H1 (cell line): Measurements from ENCODE around the gene ZFAND6. TPM values are rescaled to one million over a fixed set of nuclear protein-coding genes. Genes with fewer than 3 reads are reported as not detected.

Experiments
- BACH1 ChIP-seq: IDR thresholded peaks from 2 replicates; pipeline ENCODE4 v1.6.1; 2012; ENCODE audit warnings: low read length, improper control_type of control experiment
- CHD2 ChIP-seq: IDR thresholded peaks from 2 replicates; pipeline ENCODE4 v1.6.1; 2012; ENCODE audit warnings: low read length, improper control_type of control experiment
- CTBP2 ChIP-seq: IDR thresholded peaks from 2 replicates; pipeline ENCODE4 v1.7.0; 2011; ENCODE audit warnings: borderline replicate concordance, mild to moderate bottlenecking, moderate library complexity, mixed read lengths, low read length; ENCODE audit not compliant: insufficient read depth, insufficient read length
- FOSL1 ChIP-seq: IDR thresholded peaks from 2 replicates; pipeline ENCODE4 v1.6.1; 2011; ENCODE audit warnings: mild to moderate bottlenecking, low read depth, low read length, moderate library complexity; ENCODE audit not compliant: insufficient read depth
- HDAC2 ChIP-seq, 2 experiments: fragments of 300-600 bp in 1 of 2; sonication (generic) in 1 of 2; IDR thresholded peaks; 2 replicates each; pipeline ENCODE4 v1.6.1; 2011 to 2012; ENCODE audit warnings: low read depth in 2 of 2, low read length in 2 of 2, mild to moderate bottlenecking in 2 of 2, moderate library complexity in 2 of 2, borderline replicate concordance in 1 of 2, inconsistent platforms in 1 of 2
- POLR2AphosphoS5 ChIP-seq: IDR thresholded peaks from 2 replicates; pipeline ENCODE4 v1.6.1; 2011; ENCODE audit warnings: low read depth, low read length
- RAD21 ChIP-seq, 2 experiments: IDR thresholded peaks in 1 of 2; conservative IDR thresholded peaks in 1 of 2; 2 replicates each; pipeline ENCODE4 v1.6.1; 2011; ENCODE audit warnings: low read depth in 2 of 2, low read length in 2 of 2, improper control_type of control experiment in 1 of 2, inconsistent platforms in 1 of 2, mild to moderate bottlenecking in 1 of 2, moderate library complexity in 1 of 2
- RXRA ChIP-seq: IDR thresholded peaks from 2 replicates; pipeline ENCODE4 v1.6.1; 2011; ENCODE audit warnings: low read depth, mild to moderate bottlenecking, low read length, moderate library complexity; ENCODE audit not compliant: insufficient read depth
- SIX5 ChIP-seq: IDR thresholded peaks from 2 replicates; pipeline ENCODE4 v1.6.1; 2011; ENCODE audit warnings: mild to moderate bottlenecking, low read depth, low read length
- polyA plus RNA-seq, 7 experiments: library from polyadenylated mRNA; depleted of rRNA in 3 of 7; stranded (reverse) in 5 of 7; unstranded in 2 of 7; fragments of >200 nt in 5 of 7; fragments of 200-250 nt in 2 of 7; gene quantifications; 1 replicate in 5 of 7; 2 replicates in 1 of 7; 4 replicates in 1 of 7; pipeline versions ENCODE4 v1.2.1 to v1.2.3, GENCODE V29; 2011 to 2013; ENCODE audit warnings: missing spikeins in 2 of 7, mixed read lengths in 2 of 7
- total RNA-seq: library from RNA; stranded (reverse); fragmentation: NEBNext Ultra II Directional; extraction: Animal tissue kit (Norgen Biotek cat#: 25700); gene quantifications from 2 replicates; pipeline ENCODE4 v1.2.1, GENCODE V29; 2021

Gene ZFAND6
- total and polyA plus RNA-seq, 2 of the 8 experiments (the other 6 are each of a cell fraction or from before 2014, with no cell fraction given) = 136 to 237 TPM

- TF ChIP-seq RXRA (no peak), POLR2AphosphoS5 (peak; percentile 86), FOSL1 (no peak), RAD21 (IDR thresholded peaks at IDR 0.05 in 1 of 2, conservative IDR thresholded peaks at IDR 0.05 in 1 of 2; ENCODE audit: low read depth in 2 of 2, low read length in 2 of 2) (peak; percentile 21; a peak in 3 of 4 replicates), CTBP2 (no peak), SIX5 (no peak), BACH1 (no peak), HDAC2 (IDR thresholded peaks at IDR 0.05; ENCODE audit: borderline replicate concordance in 1 of 2, low read depth in 2 of 2, low read length in 2 of 2) (0 out of 4 replicates have a peak, but pooled peaks of 1 of the 2 experiments have one; percentile 45), CHD2 (no peak)
These were observed at the start of gene ZFAND6 (continued) for GRCh38 chr15:80058851-80059785.
